ENCODE results near the gene GPATCH4. TPM values are rescaled to one million over a fixed set of nuclear protein-coding genes. Genes with fewer than 3 reads are reported as not detected.

Gene GPATCH4
- total RNA-seq, 1 experiment from 2014 or later, result 71.7 TPM

- Histone ChIP-seq H3K27me3 (ENCODE audit: insufficient read depth, low read length) (no peaks in the 10 kb centered on the region), H3K27ac (ENCODE audit: insufficient read length, low read depth, low read length) (no peak overlapping the region), H3K4me1 (ENCODE audit: insufficient read depth, low read length) (no peaks in the 10 kb centered on the region; the same call in 1 of the 2 replicates), H4K8ac (replicated peaks; ENCODE audit: insufficient read length, low read depth, low read length) (no peak overlapping the region), H3K23ac (ENCODE audit: insufficient read length, low read depth, low read length) (no peak overlapping the region), H2BK15ac (ENCODE audit: low read depth, low read length) (no peak overlapping the region), H2BK5ac (ENCODE audit: insufficient read length, low read length) (no peak overlapping the region), H2BK20ac (ENCODE audit: low read depth, low read length, poor library complexity, severe bottlenecking) (no peak overlapping the region), H3K56ac (ENCODE audit: insufficient read length, low read depth, low read length) (no peak overlapping the region), H3K23me2 (ENCODE audit: insufficient read length, low read depth, low read length, poor library complexity, severe bottlenecking) (no peaks in the 10 kb centered on the region), H3K4ac (ENCODE audit: low read depth, low read length) (no peak overlapping the region), H3K9me3 (ENCODE audit: control insufficient read depth, low read depth, low read length) (no peaks in the 10 kb centered on the region), H4K20me1 (ENCODE audit: control insufficient read depth, insufficient read depth, insufficient read length) (no peaks in the 10 kb centered on the region), H3K18ac (ENCODE audit: insufficient read length, low read depth, low read length) (no peak overlapping the region), H4K91ac (ENCODE audit: insufficient read length, low read depth, low read length) (no peak overlapping the region), H3K4me2 (ENCODE audit: insufficient read depth, insufficient read length, low read length) (peak overlapping the region; percentile 80), H2AK5ac (ENCODE audit: insufficient read length, low read length) (no peak overlapping the region), H4K5ac (ENCODE audit: insufficient read length, low read depth, low read length) (no peak overlapping the region), H3K79me1 (ENCODE audit: insufficient read depth, low read depth, low read length, poor library complexity, severe bottlenecking) (no peaks in the 10 kb centered on the region), H2AFZ (ENCODE audit: low read length) (no peak overlapping the region), H3K79me2 (ENCODE audit: insufficient read depth, low read length) (no peaks in the 10 kb centered on the region; the same call in 1 of the 2 replicates), H2BK120ac (ENCODE audit: low read depth, low read length, poor library complexity, severe bottlenecking) (no peak overlapping the region), H3K14ac (ENCODE audit: insufficient read depth, low read length) (no peak overlapping the region), H3K9ac (ENCODE audit: extremely low read depth, insufficient read length, low read length) (no peak overlapping the region), H2BK12ac (ENCODE audit: insufficient read length, low read depth, low read length) (no peak overlapping the region), H3T11ph (ENCODE audit: low read length) (no peak overlapping the region)
- Mint-ChIP-seq H3K36me3 (ENCODE audit: insufficient read depth in 1 of 3, low read depth in 3 of 3) (peaks cover 6 to 16% (median 15%) of the 10 kb centered on the region in 3 experiments; a peak in 5 of 7 replicates), H3K4me1 (peaks cover 14 to 15% of the 10 kb centered on the region in 2 experiments), H3K27me3 (ENCODE audit: low read depth) (peaks cover 7% of the 10 kb centered on the region), H3K9me3 (no peaks in the 10 kb centered on the region), H3K27ac (no peak overlapping the region; a peak in 1 of 7 replicates), H3K4me3 (peak overlapping the region; percentile 95 to 100)
- no CpG with 5 or more reads among the region's 10 CpGs for WGBS (ENCODE audit: extremely low coverage, insufficient read length, low lambda C conversion rate)
- no peak for DNase-seq
- no peak for TF ChIP-seq CTCF (conservative IDR thresholded peaks at IDR 0.05)
Measured at GRCh38 chr1:156572663-156573018, 28.6 kb downstream of the GPATCH4 start.
